Activated CD4-positive, alpha-beta T cell treated with anti-CD3 and anti-CD28 coated beads for 36 hours (primary cell): ENCODE results near the gene ZNF593OS. TPM values are rescaled to one million over a fixed set of nuclear protein-coding genes. Genes with fewer than 3 reads are reported as not detected.

Experiments
- ATAC-seq: fragments of 200-7000 bp; cut with Tn5 transposase; one replicate; pipeline ENCODE4 v1.10.0; 2021; ENCODE audit warnings: mild to moderate bottlenecking, moderate library complexity
- CTCF ChIA-PET: fragments of 350-600 bp; sonication (Branson Sonifier 250); formaldehyde crosslinking; loops from one replicate; lab custom pipeline; 2021; ENCODE audit warnings: antibody characterized with exemption; lab: Charles Lee
- POLR2A ChIA-PET: fragments of 350-600 bp; sonication (Branson Sonifier 250); formaldehyde crosslinking; loops from one replicate; lab custom pipeline; 2021; ENCODE audit warnings: antibody characterized with exemption, inconsistent platforms; lab: Charles Lee
- DNase-seq: peaks from one replicate; pipeline ENCODE4 v3.0.0-alpha.2; 2020
- H3K27ac Mint-ChIP-seq: one replicate; pipeline ENCODE4 v1.8.0; 2021; ENCODE audit warnings: mixed read lengths
- H3K27me3 Mint-ChIP-seq: one replicate; pipeline ENCODE4 v1.8.0; 2021; ENCODE audit warnings: mixed read lengths
- H3K36me3 Mint-ChIP-seq: one replicate; pipeline ENCODE4 v1.8.0; 2021; ENCODE audit warnings: low read depth, mixed read lengths
- H3K4me1 Mint-ChIP-seq: one replicate; pipeline ENCODE4 v1.8.0; 2021; ENCODE audit warnings: mixed read lengths
- H3K4me3 Mint-ChIP-seq: one replicate; pipeline ENCODE4 v1.8.0; 2021; ENCODE audit warnings: mild to moderate bottlenecking, moderate library complexity, mixed read lengths
- H3K9me3 Mint-ChIP-seq: one replicate; pipeline ENCODE4 v1.8.0; 2021; ENCODE audit warnings: low read depth, mixed read lengths
- intact Hi-C, 2 experiments: fragments of 100-400 bp; cut with DNase I in 1 of 2; cut with micrococcal nuclease in 1 of 2; formaldehyde crosslinking; loops; one replicate each; pipeline versions ENCODE4 v1.14.2 to v1.15.1; 2022 to 2024; cut with DNase I, micrococcal nuclease
- total RNA-seq, 2 experiments: library from RNA; stranded (reverse); gene quantifications; one replicate each; pipeline ENCODE4 v1.2.3, GENCODE V29; 2021

The ZNF593OS gene
- total RNA-seq, 2 experiments from 2014 or later = not detected

GRCh38 chr1:26125382-26125781 is 46.2 kb downstream of the ZNF593OS start:
- DNase-seq (no peak), ATAC-seq (no peak)
- ChIA-PET CTCF (interaction anchor here (0.6 to 11.1 kb wide), 9 partner anchors 14 to 230 kb away, joined by 3 to 134 read pairs (median 4); partner anchors contain the start of gene ZNF593), POLR2A (no interaction called here)
- Mint-ChIP-seq H3K27me3 (no peaks in the 10 kb centered on the region), H3K4me3 (no peak overlapping the region), H3K4me1 (peaks cover 51% of the 10 kb centered on the region), H3K36me3 (peaks cover 10% of the 10 kb centered on the region), H3K27ac (peak overlapping the region; percentile 86), H3K9me3 (no peaks in the 10 kb centered on the region)
- intact Hi-C loops = loop anchor here in 1 of 2 experiments (5.0 kb wide), 1 partner anchor 693 kb away; the partner anchor contains the start of gene MACO1

GRCh38 chr1:26124418-26125331 is 47.0 kb downstream of the ZNF593OS start:
- Mint-ChIP-seq H3K36me3 (peaks cover 14% of the 10 kb centered on the region), H3K4me1 (peaks cover 58% of the 10 kb centered on the region), H3K4me3 (no peak overlapping the region), H3K27ac (no peak overlapping the region), H3K27me3 (no peaks in the 10 kb centered on the region), H3K9me3 (no peaks in the 10 kb centered on the region)
- DNase-seq = no peak
- CTCF ChIA-PET = interaction anchor here (0.6 to 11.1 kb wide), 7 partner anchors 12 to 1601 kb away, joined by 3 to 134 read pairs (median 4); partner anchors contain the start of gene ZNF593
- intact Hi-C loops = loop anchor here in 1 of 2 experiments (5.0 kb wide), 1 partner anchor 692 kb away; the partner anchor contains the start of gene MACO1
- POLR2A ChIA-PET = no interaction called here
- no peak for ATAC-seq

- Mint-ChIP-seq H3K4me3 (no peak overlapping the region), H3K9me3 (no peaks in the 10 kb centered on the region), H3K4me1 (peaks cover 62% of the 10 kb centered on the region), H3K36me3 (peaks cover 14% of the 10 kb centered on the region), H3K27me3 (no peaks in the 10 kb centered on the region), H3K27ac (peak overlapping the region; percentile 48)
- ATAC-seq = peak; percentile 68
- CTCF ChIA-PET = interaction anchor here (0.6 to 11.1 kb wide), 13 partner anchors 10 to 1602 kb away, joined by 3 to 134 read pairs (median 3); partner anchors contain the start of genes CEP85 and ZNF593OS
- intact Hi-C loops = no loop called here
- peak; percentile 27 for DNase-seq
- POLR2A ChIA-PET = interaction anchor here (0.5 to 1.0 kb wide), 2 partner anchors 8 to 12 kb away, joined by 3 to 5 read pairs; partner anchors contain the start of gene PDIK1L
Observed at GRCh38 chr1:26122988-26123973, 48.4 kb downstream of the ZNF593OS start.

GRCh38 chr1:26121854-26122773 is 49.5 kb downstream of the ZNF593OS start:
- CTCF ChIA-PET = interaction anchor here (0.8 to 11.1 kb wide), 14 partner anchors 8 to 201 kb away, joined by 3 to 134 read pairs (median 4); partner anchors contain the start of genes CEP85 and ZNF593
- Mint-ChIP-seq H3K27ac (peak overlapping the region; percentile 34), H3K9me3 (no peaks in the 10 kb centered on the region), H3K4me1 (peaks cover 51% of the 10 kb centered on the region), H3K4me3 (no peak overlapping the region), H3K27me3 (no peaks in the 10 kb centered on the region), H3K36me3 (peaks cover 18% of the 10 kb centered on the region)
- DNase-seq (no peak), ATAC-seq (no peak)
- intact Hi-C loops = no loop called here
- POLR2A ChIA-PET = no interaction called here

- peaks cover 34% of the 10 kb centered on the region for H3K4me1 Mint-ChIP-seq
- intact Hi-C loops = no loop called here
Observed at GRCh38 chr1:26119892-26120608, 51.6 kb downstream of the ZNF593OS start.

More at GRCh38 chr1:26119892-26120608, 51.6 kb downstream of the ZNF593OS start:
- Mint-ChIP-seq H3K27ac (peak overlapping the region; percentile 75), H3K36me3 (peaks cover 21% of the 10 kb centered on the region), H3K27me3 (no peaks in the 10 kb centered on the region), H3K9me3 (no peaks in the 10 kb centered on the region), H3K4me3 (no peak overlapping the region)
- no peak for ATAC-seq
- DNase-seq = no peak
- ChIA-PET POLR2A (no interaction called here), CTCF (interaction anchor here (0.8 to 11.1 kb wide), 3 partner anchors 9 to 25 kb away, joined by 3 to 134 read pairs (median 4); no protein-coding TSS in a partner anchor)

Other genes starting within 250 kb of the ZNF593OS start
- gene PAFAH2, start 173.8 kb downstream of the ZNF593OS start, total RNA-seq = 1 to 10 TPM; 6.6 to 7.9 TPM
- gene EXTL1, start 150.1 kb downstream of the ZNF593OS start, total RNA-seq = not detected
- not detected for gene SLC30A2, start 125.7 kb downstream of the ZNF593OS start, total RNA-seq
- not detected for gene TRIM63, start 104.2 kb downstream of the ZNF593OS start, total RNA-seq
- gene PDIK1L, start 60.0 kb downstream of the ZNF593OS start, total RNA-seq = 10 to 100 TPM; 12.3 to 13.0 TPM
- not detected for gene FAM110D, start 12.8 kb downstream of the ZNF593OS start, total RNA-seq
- not detected for gene C1orf232, start 2.9 kb downstream of the ZNF593OS start, total RNA-seq
- 10 to 100 TPM; 44.6 to 56.3 TPM for gene ZNF593, start 1.9 kb downstream of the ZNF593OS start, total RNA-seq
- gene CNKSR1, start 5.7 kb upstream of the ZNF593OS start, total RNA-seq = 1 to 10 TPM; 3.0 to 3.2 TPM
- not detected for gene CATSPER4, start 18.8 kb upstream of the ZNF593OS start, total RNA-seq
- gene CEP85, start 62.4 kb upstream of the ZNF593OS start, total RNA-seq = 10 to 100 TPM; 31.1 to 31.9 TPM
- 100 to 1,000 TPM; 267 to 381 TPM for gene SH3BGRL3, start 108.3 kb upstream of the ZNF593OS start, total RNA-seq
- gene UBXN11, start 134.8 kb upstream of the ZNF593OS start, total RNA-seq = 10 to 100 TPM; 19.4 to 22.2 TPM
- gene CD52, start 146.1 kb upstream of the ZNF593OS start, total RNA-seq = 100 to 1,000 TPM; 216 to 217 TPM
- gene CRYBG2, start 182.3 kb upstream of the ZNF593OS start, total RNA-seq = 1 to 10 TPM; 1.5 to 1.6 TPM
- gene ZNF683, start 200.9 kb upstream of the ZNF593OS start, total RNA-seq = not detected
- gene LIN28A, start 239.0 kb upstream of the ZNF593OS start, total RNA-seq = not detected